Stimulated activated CD4-positive, alpha-beta T cell treated with anti-CD3 and anti-CD28 coated beads, Interleukin-2, amount 100 ng/mL, for 4 hours (primary cell): ENCODE data around the gene MED16.
"Not testable (repeated sequence)": the region's sequence is repeated elsewhere in the genome, so short reads cannot be mapped to it uniquely, and the experiment has no call there.

Experiments
- DNase-seq: peaks from one replicate; pipeline ENCODE4 v3.0.0-alpha.2; 2020; ENCODE audit warnings: low read depth

The MED16 gene

GRCh38 chr19:907183-907853 is 14.3 kb upstream of the MED16 start:
- no peak for DNase-seq

GRCh38 chr19:906480-906879 is 13.5 kb upstream of the MED16 start:
- no peak for DNase-seq

GRCh38 chr19:904545-904944 is 11.6 kb upstream of the MED16 start:
- no peak for DNase-seq

GRCh38 chr19:903266-903797 is 10.3 kb upstream of the MED16 start:
- DNase-seq, result no peak

GRCh38 chr19:902446-903226 is 9.6 kb upstream of the MED16 start:
- DNase-seq, result no peak

GRCh38 chr19:902093-902370 is 9.0 kb upstream of the MED16 start:
- no peak for DNase-seq

- no peak for DNase-seq
Measured at GRCh38 chr19:901216-902092, 8.5 kb upstream of the MED16 start.

- DNase-seq, result no peak
Measured at GRCh38 chr19:900302-901111, 7.5 kb upstream of the MED16 start.

GRCh38 chr19:900043-900301 is 7.0 kb upstream of the MED16 start:
- DNase-seq, result no peak

- DNase-seq, result no peak
Measured at GRCh38 chr19:899336-900042, 6.5 kb upstream of the MED16 start.

- DNase-seq, result no peak
Measured at GRCh38 chr19:898663-899062, 5.7 kb upstream of the MED16 start.

GRCh38 chr19:897442-898039 is 4.6 kb upstream of the MED16 start:
- no peak for DNase-seq

- no peak for DNase-seq
Measured at GRCh38 chr19:896999-897398, 4.0 kb upstream of the MED16 start.

- no peak for DNase-seq
Measured at GRCh38 chr19:896434-896833, 3.4 kb upstream of the MED16 start.

GRCh38 chr19:892243-892893 is 619 bp downstream of the MED16 start:
- no peak for DNase-seq

GRCh38 chr19:891421-892200 is 1.4 kb downstream of the MED16 start:
- not testable (repeated sequence) for DNase-seq

GRCh38 chr19:890831-891230 is 2.2 kb downstream of the MED16 start:
- DNase-seq, result no peak

- DNase-seq, result no peak
Measured at GRCh38 chr19:889662-890295, 3.2 kb downstream of the MED16 start.
